Measurements from ENCODE around the gene C12orf56. TPM values are rescaled to one million over a fixed set of nuclear protein-coding genes. Genes with fewer than 3 reads are reported as not detected.

Gene C12orf56
- total and polyA plus RNA-seq, 9 of the 15 experiments (the other 6 are each of a cell fraction or from before 2014, with no cell fraction given): 0.40 to 4.8 (median 1.2) TPM

GRCh38 chr12:64222009-64222765, 168.4 kb downstream of the C12orf56 start, which contains the start of gene KICS2 (continued):
- TF ChIP-seq, protein P1, sequence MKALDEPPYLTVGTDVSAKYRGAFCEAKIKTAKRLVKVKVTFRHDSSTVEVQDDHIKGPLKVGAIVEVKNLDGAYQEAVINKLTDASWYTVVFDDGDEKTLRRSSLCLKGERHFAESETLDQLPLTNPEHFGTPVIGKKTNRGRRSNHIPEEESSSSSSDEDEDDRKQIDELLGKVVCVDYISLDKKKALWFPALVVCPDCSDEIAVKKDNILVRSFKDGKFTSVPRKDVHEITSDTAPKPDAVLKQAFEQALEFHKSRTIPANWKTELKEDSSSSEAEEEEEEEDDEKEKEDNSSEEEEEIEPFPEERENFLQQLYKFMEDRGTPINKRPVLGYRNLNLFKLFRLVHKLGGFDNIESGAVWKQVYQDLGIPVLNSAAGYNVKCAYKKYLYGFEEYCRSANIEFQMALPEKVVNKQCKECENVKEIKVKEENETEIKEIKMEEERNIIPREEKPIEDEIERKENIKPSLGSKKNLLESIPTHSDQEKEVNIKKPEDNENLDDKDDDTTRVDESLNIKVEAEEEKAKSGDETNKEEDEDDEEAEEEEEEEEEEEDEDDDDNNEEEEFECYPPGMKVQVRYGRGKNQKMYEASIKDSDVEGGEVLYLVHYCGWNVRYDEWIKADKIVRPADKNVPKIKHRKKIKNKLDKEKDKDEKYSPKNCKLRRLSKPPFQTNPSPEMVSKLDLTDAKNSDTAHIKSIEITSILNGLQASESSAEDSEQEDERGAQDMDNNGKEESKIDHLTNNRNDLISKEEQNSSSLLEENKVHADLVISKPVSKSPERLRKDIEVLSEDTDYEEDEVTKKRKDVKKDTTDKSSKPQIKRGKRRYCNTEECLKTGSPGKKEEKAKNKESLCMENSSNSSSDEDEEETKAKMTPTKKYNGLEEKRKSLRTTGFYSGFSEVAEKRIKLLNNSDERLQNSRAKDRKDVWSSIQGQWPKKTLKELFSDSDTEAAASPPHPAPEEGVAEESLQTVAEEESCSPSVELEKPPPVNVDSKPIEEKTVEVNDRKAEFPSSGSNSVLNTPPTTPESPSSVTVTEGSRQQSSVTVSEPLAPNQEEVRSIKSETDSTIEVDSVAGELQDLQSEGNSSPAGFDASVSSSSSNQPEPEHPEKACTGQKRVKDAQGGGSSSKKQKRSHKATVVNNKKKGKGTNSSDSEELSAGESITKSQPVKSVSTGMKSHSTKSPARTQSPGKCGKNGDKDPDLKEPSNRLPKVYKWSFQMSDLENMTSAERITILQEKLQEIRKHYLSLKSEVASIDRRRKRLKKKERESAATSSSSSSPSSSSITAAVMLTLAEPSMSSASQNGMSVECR (CRISPR knock-in tag; IDR thresholded peaks at IDR 0.05): peak; percentile 99
- peak; percentile 87 for TF ChIP-seq SUPT5H (IDR thresholded peaks at IDR 0.05)
- TF ChIP-seq, protein P2, sequence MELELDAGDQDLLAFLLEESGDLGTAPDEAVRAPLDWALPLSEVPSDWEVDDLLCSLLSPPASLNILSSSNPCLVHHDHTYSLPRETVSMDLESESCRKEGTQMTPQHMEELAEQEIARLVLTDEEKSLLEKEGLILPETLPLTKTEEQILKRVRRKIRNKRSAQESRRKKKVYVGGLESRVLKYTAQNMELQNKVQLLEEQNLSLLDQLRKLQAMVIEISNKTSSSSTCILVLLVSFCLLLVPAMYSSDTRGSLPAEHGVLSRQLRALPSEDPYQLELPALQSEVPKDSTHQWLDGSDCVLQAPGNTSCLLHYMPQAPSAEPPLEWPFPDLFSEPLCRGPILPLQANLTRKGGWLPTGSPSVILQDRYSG (tag; conservative IDR thresholded peaks at IDR 0.05; ENCODE audit: low read depth): peak; percentile 48; the same call in 1 of the 2 replicates
- peak; percentile 91 for TF ChIP-seq CXXC5 (CRISPR knock-in tag; IDR thresholded peaks at IDR 0.05)
- TF ChIP-seq LCOR (CRISPR knock-in tag; IDR thresholded peaks at IDR 0.05): peak; percentile 82
- peak; percentile 54; the same call in 1 of the 2 replicates for TF ChIP-seq ESRRA (IDR thresholded peaks at IDR 0.05; ENCODE audit: borderline replicate concordance, low read depth)
- TF ChIP-seq, protein P3, sequence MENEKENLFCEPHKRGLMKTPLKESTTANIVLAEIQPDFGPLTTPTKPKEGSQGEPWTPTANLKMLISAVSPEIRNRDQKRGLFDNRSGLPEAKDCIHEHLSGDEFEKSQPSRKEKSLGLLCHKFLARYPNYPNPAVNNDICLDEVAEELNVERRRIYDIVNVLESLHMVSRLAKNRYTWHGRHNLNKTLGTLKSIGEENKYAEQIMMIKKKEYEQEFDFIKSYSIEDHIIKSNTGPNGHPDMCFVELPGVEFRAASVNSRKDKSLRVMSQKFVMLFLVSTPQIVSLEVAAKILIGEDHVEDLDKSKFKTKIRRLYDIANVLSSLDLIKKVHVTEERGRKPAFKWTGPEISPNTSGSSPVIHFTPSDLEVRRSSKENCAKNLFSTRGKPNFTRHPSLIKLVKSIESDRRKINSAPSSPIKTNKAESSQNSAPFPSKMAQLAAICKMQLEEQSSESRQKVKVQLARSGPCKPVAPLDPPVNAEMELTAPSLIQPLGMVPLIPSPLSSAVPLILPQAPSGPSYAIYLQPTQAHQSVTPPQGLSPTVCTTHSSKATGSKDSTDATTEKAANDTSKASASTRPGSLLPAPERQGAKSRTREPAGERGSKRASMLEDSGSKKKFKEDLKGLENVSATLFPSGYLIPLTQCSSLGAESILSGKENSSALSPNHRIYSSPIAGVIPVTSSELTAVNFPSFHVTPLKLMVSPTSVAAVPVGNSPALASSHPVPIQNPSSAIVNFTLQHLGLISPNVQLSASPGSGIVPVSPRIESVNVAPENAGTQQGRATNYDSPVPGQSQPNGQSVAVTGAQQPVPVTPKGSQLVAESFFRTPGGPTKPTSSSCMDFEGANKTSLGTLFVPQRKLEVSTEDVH (IDR thresholded peaks at IDR 0.05; ENCODE audit: low read depth, partially characterized antibody): peak; percentile 92
- peak; percentile 24 for TF ChIP-seq MEIS2 (IDR thresholded peaks at IDR 0.05; ENCODE audit: partially characterized antibody)
- TF ChIP-seq, protein P4, sequence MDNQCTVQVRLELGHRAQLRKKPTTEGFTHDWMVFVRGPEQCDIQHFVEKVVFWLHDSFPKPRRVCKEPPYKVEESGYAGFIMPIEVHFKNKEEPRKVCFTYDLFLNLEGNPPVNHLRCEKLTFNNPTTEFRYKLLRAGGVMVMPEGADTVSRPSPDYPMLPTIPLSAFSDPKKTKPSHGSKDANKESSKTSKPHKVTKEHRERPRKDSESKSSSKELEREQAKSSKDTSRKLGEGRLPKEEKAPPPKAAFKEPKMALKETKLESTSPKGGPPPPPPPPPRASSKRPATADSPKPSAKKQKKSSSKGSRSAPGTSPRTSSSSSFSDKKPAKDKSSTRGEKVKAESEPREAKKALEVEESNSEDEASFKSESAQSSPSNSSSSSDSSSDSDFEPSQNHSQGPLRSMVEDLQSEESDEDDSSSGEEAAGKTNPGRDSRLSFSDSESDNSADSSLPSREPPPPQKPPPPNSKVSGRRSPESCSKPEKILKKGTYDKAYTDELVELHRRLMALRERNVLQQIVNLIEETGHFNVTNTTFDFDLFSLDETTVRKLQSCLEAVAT (IDR thresholded peaks at IDR 0.05): no peak
- peak; percentile 93 for TF ChIP-seq ELF4 (CRISPR knock-in tag; IDR thresholded peaks at IDR 0.05)
- peak; percentile 32 for TF ChIP-seq TFE3 (CRISPR knock-in tag; IDR thresholded peaks at IDR 0.05)
- peak; percentile 92 for TF ChIP-seq ZBTB12 (CRISPR knock-in tag; IDR thresholded peaks at IDR 0.05)

Measured in K562 (cell line).